ENCODE results near the gene FANCC.

The FANCC gene

DNA sequence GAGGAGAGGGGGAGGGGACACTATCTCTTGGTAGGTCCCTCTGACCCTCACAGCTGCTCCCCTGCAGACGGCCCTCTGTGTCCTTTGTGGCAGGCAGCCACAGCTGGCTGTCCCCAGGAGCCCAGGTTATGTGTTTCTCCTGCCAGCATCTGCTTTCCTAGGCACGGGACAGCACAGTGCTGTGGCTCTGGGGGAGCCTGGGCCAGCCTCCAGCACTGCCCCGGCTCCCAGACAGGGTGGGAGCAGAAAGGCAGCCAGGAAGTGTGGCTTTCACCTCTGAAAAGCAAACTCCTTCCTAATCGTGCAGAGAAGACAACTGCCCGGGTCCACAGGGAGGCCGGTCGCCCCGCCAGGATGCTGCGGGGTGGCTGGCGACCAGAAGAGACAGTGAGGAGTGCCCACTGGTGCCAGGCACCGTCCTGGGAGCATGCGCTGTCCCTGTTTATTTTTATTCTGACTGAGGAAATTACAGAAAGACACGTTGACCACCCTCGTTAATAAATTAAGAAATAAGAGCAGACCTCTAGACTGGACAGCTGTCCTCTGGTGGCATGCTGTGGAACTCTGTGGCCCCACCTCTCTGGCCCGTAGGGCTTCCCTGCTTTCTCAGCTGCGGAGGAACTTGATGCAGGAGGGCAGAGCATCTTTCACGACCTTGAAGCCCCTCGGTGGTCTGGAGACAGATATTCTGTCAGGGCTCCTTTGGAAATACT is 240.3 kb downstream of the FANCC start:
- no peak for TF ChIP-seq TCF12 (IDR thresholded peaks at IDR 0.05; ENCODE audit: low read depth)
- TF ChIP-seq, protein P1, sequence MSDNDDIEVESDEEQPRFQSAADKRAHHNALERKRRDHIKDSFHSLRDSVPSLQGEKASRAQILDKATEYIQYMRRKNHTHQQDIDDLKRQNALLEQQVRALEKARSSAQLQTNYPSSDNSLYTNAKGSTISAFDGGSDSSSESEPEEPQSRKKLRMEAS (IDR thresholded peaks at IDR 0.05) = no peak
- no peak for TF ChIP-seq NFIC (IDR thresholded peaks at IDR 0.05)
- TF ChIP-seq CEBPB (IDR thresholded peaks at IDR 0.05) = no peak
- TF ChIP-seq TAF1 (IDR thresholded peaks at IDR 0.05; ENCODE audit: low read depth) = no peak
- TF ChIP-seq EP300 (IDR thresholded peaks at IDR 0.05; ENCODE audit: borderline replicate concordance) = no peak
- TF ChIP-seq ZBTB7A (IDR thresholded peaks at IDR 0.05; ENCODE audit: low read depth) = no peak
- no peak for TF ChIP-seq FOXM1 (IDR thresholded peaks at IDR 0.05; ENCODE audit: borderline replicate concordance, low read depth)
- TF ChIP-seq EGR1 (IDR thresholded peaks at IDR 0.05) = no peak
- no peak for TF ChIP-seq CREB1 (IDR thresholded peaks at IDR 0.05; ENCODE audit: low read depth)
- TF ChIP-seq, protein P2, sequence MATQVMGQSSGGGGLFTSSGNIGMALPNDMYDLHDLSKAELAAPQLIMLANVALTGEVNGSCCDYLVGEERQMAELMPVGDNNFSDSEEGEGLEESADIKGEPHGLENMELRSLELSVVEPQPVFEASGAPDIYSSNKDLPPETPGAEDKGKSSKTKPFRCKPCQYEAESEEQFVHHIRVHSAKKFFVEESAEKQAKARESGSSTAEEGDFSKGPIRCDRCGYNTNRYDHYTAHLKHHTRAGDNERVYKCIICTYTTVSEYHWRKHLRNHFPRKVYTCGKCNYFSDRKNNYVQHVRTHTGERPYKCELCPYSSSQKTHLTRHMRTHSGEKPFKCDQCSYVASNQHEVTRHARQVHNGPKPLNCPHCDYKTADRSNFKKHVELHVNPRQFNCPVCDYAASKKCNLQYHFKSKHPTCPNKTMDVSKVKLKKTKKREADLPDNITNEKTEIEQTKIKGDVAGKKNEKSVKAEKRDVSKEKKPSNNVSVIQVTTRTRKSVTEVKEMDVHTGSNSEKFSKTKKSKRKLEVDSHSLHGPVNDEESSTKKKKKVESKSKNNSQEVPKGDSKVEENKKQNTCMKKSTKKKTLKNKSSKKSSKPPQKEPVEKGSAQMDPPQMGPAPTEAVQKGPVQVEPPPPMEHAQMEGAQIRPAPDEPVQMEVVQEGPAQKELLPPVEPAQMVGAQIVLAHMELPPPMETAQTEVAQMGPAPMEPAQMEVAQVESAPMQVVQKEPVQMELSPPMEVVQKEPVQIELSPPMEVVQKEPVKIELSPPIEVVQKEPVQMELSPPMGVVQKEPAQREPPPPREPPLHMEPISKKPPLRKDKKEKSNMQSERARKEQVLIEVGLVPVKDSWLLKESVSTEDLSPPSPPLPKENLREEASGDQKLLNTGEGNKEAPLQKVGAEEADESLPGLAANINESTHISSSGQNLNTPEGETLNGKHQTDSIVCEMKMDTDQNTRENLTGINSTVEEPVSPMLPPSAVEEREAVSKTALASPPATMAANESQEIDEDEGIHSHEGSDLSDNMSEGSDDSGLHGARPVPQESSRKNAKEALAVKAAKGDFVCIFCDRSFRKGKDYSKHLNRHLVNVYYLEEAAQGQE (IDR thresholded peaks at IDR 0.05; ENCODE audit: low read depth) = no peak

- TF ChIP-seq, protein P2 (IDR thresholded peaks at IDR 0.05; ENCODE audit: low read depth) = no peak
- TF ChIP-seq RAD21 (IDR thresholded peaks at IDR 0.05; ENCODE audit: low read depth) (no peak), CEBPB (IDR thresholded peaks at IDR 0.05) (no peak), FOXM1 (IDR thresholded peaks at IDR 0.05; ENCODE audit: borderline replicate concordance, low read depth) (no peak)
- TF ChIP-seq, protein P1 (IDR thresholded peaks at IDR 0.05) = no peak
Observed at GRCh38 chr9:95076696-95077052, 240.8 kb downstream of the FANCC start.

GRCh38 chr9:95075700-95076099 is 241.8 kb downstream of the FANCC start:
- TF ChIP-seq YY1 (IDR thresholded peaks at IDR 0.05; ENCODE audit: low read depth) = no peak
- no peak for TF ChIP-seq TCF12 (IDR thresholded peaks at IDR 0.05; ENCODE audit: low read depth)
- no peak for TF ChIP-seq CEBPB (IDR thresholded peaks at IDR 0.05)
- TF ChIP-seq, protein P1 (IDR thresholded peaks at IDR 0.05) = no peak
- no peak for TF ChIP-seq EP300 (IDR thresholded peaks at IDR 0.05; ENCODE audit: borderline replicate concordance)
- no peak for TF ChIP-seq EGR1 (IDR thresholded peaks at IDR 0.05)
- no peak for TF ChIP-seq RAD21 (IDR thresholded peaks at IDR 0.05; ENCODE audit: low read depth)
- TF ChIP-seq TAF1 (IDR thresholded peaks at IDR 0.05; ENCODE audit: low read depth) = no peak
- TF ChIP-seq USF1 (IDR thresholded peaks at IDR 0.05) = no peak
- no peak for TF ChIP-seq NFIC (IDR thresholded peaks at IDR 0.05)
- no peak for TF ChIP-seq ZBTB7A (IDR thresholded peaks at IDR 0.05; ENCODE audit: low read depth)
- TF ChIP-seq TEAD4 (IDR thresholded peaks at IDR 0.05) = no peak
- TF ChIP-seq CREB1 (IDR thresholded peaks at IDR 0.05; ENCODE audit: low read depth) = no peak
- TF ChIP-seq FOXM1 (IDR thresholded peaks at IDR 0.05; ENCODE audit: borderline replicate concordance, low read depth) = no peak
- TF ChIP-seq, protein P2 (IDR thresholded peaks at IDR 0.05; ENCODE audit: low read depth) = no peak

- TF ChIP-seq, protein P2 (IDR thresholded peaks at IDR 0.05; ENCODE audit: low read depth) = no peak
- TF ChIP-seq CREB1 (IDR thresholded peaks at IDR 0.05; ENCODE audit: low read depth) = no peak
- no peak for TF ChIP-seq YY1 (IDR thresholded peaks at IDR 0.05; ENCODE audit: low read depth)
- no peak for TF ChIP-seq TEAD4 (IDR thresholded peaks at IDR 0.05)
- TF ChIP-seq EGR1 (IDR thresholded peaks at IDR 0.05) = no peak
- TF ChIP-seq FOXM1 (IDR thresholded peaks at IDR 0.05; ENCODE audit: borderline replicate concordance, low read depth) = no peak
- TF ChIP-seq, protein P1 (IDR thresholded peaks at IDR 0.05) = no peak
- TF ChIP-seq ZBTB7A (IDR thresholded peaks at IDR 0.05; ENCODE audit: low read depth) = no peak
- TF ChIP-seq USF1 (IDR thresholded peaks at IDR 0.05) = no peak
- no peak for TF ChIP-seq TAF1 (IDR thresholded peaks at IDR 0.05; ENCODE audit: low read depth)
- no peak for TF ChIP-seq NFIC (IDR thresholded peaks at IDR 0.05)
- TF ChIP-seq EP300 (IDR thresholded peaks at IDR 0.05; ENCODE audit: borderline replicate concordance) = no peak
- no peak for TF ChIP-seq CEBPB (IDR thresholded peaks at IDR 0.05)
- TF ChIP-seq RAD21 (IDR thresholded peaks at IDR 0.05; ENCODE audit: low read depth) = no peak
- TF ChIP-seq TCF12 (IDR thresholded peaks at IDR 0.05; ENCODE audit: low read depth) = no peak
Observed at GRCh38 chr9:95074632-95075031, 242.9 kb downstream of the FANCC start.

Measured in Ishikawa (cell line).